NCI-H345 treated with DMSO at 0.1 percent for 48 hours (cell line): ENCODE data around the gene FHAD1.

Experiments
- DNase-seq: peaks from one replicate; lab custom pipeline; 2025; ENCODE audit not compliant: unreplicated experiment; lab: John Stamatoyannopoulos, UW

Gene FHAD1

DNA sequence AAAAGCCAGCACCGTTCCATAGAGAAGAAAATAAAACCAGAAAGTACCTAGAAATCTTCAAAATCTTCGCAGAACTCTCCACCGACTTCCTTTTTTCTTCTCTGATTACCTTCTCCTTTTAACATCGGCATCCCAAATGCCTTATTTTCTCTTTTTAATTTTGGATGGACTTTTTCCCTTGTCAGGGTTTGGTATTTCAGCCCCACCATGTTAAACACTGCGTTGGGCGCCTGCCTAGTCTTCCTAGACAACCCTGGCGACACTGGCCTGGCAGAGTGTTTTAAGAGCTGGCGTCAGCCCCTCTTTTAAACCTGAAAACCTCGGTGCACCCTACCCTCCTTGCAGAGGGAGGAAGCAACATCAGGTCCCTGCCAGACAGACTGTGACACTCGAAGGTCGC is 96.7 kb downstream of the FHAD1 start:
- no peak for DNase-seq

DNA sequence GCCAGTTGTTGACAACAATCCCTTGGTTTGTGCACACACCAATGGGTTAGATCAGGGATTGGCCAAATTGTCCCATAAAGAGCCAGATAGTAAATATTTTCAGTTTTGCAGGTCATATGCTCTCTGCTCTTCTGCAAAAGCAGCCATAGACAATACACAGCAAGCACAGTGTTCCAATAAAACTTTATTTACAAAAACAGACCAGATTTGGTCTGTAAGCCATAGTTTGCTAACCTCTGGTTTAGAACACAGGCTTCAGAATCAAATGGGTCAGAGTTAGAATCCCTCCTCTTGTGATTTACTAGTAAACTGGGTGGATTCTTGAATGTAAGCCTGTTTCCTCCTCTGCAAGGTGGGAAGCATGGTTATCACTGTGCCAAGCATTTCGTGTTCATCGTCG is 97.4 kb downstream of the FHAD1 start:
- DNase-seq: no peak

- no peak for DNase-seq
These were observed 98.0 kb downstream of the FHAD1 start for GRCh38 chr1:15344800-15345704.

DNA sequence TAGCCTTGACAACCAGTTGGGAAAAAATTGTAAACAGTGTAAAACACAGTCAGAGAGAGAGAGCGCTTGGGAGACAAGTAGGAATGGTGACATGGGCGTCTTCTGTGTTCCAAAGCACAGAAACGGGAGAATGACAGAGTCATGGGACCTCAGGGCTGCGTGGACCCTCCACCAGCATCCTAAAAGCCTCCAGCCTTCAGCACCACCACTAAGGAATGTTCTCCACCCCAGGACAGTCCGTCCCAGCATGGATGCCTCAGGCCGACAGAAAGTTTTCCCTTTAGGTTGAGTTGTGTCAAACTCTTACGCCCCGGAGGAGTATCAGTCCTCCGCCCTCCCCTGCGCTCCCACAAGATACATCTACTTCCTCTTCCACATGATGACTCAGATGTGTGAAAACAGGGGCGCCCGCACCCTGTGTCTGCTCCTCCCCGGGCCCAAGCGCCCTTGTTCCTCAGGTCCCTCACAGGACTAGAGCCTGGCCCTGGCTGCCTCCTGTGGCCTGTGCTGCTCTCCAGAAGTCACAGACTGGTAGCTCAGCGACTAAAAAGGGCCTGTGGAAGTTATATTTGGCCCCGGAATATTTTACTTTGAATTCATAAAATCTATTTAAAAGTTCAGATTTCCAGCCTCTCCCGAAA is 98.8 kb downstream of the FHAD1 start:
- DNase-seq: no peak

DNA sequence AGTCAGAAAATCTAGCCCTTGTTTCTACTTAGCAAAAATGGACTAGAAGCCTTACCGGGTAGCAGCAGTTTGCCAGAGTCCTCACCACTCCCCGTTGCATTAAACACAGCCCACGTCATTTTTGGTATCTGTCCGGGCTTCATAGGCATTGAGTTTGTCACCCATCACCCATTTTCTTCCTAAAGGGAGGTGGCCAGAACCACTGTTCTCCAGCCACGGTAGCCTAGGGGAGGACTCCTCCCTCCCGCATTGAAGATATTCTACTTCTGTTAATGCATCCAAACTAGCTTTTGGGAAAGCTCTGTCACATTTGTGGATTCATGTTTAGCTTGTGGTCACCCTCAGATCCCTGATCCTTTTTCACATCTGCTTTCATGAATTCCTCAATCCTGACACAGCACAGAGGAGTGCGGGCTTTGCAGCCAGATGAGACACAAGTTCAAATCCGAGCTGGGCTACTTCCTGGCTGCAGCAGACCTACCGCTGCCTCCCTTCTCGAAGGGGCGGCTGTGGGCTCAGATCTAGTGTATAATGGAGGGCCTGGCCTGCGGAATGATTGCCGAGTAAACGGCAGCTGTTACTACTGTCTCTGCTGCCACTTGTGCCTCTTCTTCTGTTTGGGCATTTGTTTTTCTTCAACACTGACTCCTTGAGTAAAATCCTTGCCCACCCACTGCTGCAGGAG is 99.5 kb downstream of the FHAD1 start:
- no peak for DNase-seq

GRCh38 chr1:15347182-15347581 is 100.2 kb downstream of the FHAD1 start:
- DNase-seq: no peak

DNA sequence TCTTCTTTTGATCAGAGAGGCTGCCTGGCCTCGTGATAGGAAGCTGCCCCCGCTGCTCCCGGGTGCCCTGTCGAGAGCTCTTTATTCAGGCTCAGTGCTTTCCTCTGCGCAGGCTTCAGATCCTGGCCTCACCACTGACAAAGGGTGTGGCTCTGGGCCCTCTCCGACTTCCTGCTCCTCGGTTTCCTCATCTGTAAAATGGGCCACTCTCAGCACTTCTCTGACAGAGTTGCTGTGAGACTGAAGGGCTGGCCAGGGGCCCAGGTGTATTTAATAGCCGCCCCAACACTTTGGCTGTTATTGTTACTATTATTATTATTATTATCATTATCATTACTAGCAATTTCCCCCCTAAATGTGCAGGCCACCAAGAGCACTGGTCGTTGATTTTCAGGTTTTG is 101.6 kb downstream of the FHAD1 start:
- DNase-seq: no peak

DNA sequence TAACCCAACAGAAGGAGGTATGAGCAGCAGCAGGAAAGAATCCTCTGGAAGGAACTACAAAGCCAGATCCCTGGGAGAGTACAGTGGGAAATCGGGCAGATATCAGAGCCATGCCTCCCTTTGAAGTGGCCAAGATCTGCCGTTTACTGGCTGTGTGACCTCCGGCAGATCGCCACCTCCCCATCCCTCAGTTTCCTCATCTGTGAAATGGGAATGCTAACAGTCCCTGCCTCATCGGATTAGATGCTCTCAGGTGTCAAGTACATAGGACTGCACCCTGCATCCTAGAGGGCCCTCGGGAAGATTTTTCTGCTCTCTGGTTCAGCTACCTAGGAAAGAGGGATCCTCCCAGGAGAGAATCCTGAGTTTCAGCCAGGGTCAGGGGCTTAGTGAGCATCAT is 102.1 kb downstream of the FHAD1 start:
- DNase-seq: no peak

DNA sequence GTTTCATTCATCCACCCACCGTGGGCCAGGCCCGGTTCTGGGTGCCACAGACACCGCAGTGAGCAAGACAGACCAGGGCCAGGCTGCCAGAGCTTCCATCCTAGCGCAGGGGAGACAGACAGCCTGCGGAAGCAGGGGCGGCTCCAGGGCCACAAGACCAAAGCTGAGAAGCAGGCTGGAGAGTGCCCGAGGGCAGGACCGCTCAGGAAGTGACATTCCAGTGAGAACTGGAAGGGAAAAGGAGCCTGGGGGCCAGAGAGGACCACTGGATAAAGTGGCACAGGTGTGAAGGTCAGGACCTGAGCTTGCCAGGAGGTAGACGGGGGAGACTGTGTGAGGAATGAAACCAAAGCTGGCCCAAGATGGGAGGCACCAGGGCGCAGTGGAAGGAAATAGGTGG is 103.1 kb downstream of the FHAD1 start:
- no peak for DNase-seq

DNA sequence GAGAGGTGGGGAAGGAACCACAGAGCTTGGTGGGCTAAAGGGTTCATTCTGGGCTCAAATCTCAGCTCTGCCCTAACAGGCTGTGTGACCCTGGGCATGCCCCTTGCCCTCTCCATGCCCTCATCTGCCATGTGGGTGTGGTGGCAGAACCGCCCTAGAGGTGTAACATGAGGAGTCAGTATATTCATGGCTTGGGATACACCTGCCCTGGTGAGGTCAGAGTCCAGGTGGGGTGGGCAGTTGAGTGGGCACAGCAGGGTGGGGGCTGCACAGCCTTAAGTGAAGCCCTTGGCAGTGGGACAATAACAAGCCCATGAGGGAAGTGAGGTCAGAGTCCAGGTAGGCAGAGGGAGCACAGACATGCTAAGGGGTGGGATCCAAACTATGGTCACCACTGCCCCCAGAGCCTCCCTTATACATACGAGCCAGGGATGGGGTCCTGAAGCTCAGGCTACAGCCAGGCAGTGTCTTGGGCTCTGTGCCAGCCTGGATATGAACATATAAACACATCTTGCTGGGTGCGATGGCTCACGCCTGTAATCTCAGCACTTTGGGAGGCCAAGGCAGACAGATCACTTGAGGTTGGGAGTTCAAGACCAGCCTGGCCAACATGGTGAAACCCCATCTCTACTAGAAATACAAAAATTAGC is 103.7 kb downstream of the FHAD1 start:
- no peak for DNase-seq

- no peak for DNase-seq
These were observed 104.3 kb downstream of the FHAD1 start for GRCh38 chr1:15351310-15351709.

DNA sequence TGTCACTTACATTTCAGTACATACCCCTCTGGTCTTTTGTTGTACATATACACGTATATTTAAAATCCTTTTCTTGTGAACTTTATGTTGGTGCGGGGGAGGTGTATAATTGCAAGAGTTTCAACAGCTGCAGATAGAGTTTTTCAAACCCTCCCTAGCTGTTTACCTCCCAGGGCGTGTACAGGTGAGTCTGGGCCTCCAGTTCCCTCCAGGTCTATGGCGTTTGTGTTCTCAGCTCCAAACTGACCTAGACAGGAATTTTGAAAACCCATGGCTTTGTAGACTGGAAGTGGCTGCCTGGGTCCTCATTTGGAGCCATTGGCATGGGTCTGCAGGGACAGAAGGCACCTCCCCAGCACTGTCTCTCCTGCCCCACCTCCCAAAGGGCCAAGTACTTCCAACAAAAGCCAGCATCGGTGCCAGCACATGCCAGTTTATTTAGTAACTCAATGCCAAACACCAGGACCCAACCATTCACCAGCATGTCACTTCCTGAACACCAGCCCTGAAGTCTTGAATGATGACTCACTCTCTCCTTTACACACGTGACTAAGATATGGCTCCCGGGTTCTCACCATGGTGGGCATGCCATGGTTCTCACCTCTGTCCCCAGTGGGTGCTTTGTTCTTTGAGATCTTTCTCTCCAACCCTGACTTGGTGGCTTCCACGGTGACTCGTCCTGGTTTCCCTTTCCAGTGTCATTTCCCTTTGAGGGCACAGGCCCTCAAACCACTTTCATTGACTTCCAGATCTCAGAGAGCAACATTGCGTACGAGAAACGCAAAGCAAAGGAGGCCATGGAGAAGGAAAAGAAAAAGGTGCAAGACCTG is 105.3 kb downstream of the FHAD1 start:
- DNase-seq: peak; percentile 18

GRCh38 chr1:15353839-15354579 is 107.0 kb downstream of the FHAD1 start:
- peak; percentile 16 for DNase-seq

GRCh38 chr1:15354580-15354965 is 107.5 kb downstream of the FHAD1 start:
- DNase-seq: no peak

GRCh38 chr1:15355968-15356625 is 109.1 kb downstream of the FHAD1 start:
- DNase-seq: no peak

DNA sequence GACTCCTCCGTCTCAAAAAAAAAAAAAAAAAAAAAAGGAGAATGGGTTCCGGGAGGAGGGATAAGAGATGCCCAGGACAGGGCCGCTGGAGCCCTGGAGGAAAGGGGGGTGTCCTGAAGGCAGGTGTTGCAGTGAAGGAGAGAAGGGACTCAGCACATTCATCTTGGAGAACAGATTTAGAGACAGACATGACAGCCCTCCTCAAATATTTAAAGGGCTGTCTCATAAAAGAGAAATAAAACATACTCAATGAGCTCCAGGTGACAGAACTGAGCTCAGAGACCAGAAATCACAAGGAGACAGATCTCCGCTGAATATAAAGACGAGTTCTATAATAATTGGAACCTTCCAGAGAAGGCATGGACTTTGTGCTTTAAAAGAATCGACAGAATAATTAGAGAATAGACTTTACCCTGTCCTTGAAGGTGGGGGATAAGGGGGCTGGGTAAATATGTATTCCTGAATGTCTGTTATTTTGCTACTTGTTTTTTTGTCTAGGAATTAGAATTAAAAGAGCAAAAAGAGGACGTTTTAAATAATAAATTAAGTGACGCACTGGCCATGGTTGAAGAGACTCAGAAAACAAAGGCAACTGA is 110.7 kb downstream of the FHAD1 start:
- DNase-seq: no peak

- DNase-seq: no peak
These were observed 111.6 kb downstream of the FHAD1 start for GRCh38 chr1:15358565-15359133.

GRCh38 chr1:15360700-15361099 is 113.7 kb downstream of the FHAD1 start:
- no peak for DNase-seq
